LNCAP (cell line): ENCODE results near the gene NES.
A peak's percentile ranks its signal among the peaks of the same experiment; 100 is the strongest.

Experiments
- TF ChIP-seq, protein P1 (sequence below): fragments of 450-650 bp; IDR thresholded peaks from 2 replicates; pipeline ENCODE4 v1.5.1; 2017; ENCODE audit warnings: mild to moderate bottlenecking

NES gene

GRCh38 chr1:156622581-156623297, 54.5 kb downstream of the NES start:
- TF ChIP-seq, protein P1, sequence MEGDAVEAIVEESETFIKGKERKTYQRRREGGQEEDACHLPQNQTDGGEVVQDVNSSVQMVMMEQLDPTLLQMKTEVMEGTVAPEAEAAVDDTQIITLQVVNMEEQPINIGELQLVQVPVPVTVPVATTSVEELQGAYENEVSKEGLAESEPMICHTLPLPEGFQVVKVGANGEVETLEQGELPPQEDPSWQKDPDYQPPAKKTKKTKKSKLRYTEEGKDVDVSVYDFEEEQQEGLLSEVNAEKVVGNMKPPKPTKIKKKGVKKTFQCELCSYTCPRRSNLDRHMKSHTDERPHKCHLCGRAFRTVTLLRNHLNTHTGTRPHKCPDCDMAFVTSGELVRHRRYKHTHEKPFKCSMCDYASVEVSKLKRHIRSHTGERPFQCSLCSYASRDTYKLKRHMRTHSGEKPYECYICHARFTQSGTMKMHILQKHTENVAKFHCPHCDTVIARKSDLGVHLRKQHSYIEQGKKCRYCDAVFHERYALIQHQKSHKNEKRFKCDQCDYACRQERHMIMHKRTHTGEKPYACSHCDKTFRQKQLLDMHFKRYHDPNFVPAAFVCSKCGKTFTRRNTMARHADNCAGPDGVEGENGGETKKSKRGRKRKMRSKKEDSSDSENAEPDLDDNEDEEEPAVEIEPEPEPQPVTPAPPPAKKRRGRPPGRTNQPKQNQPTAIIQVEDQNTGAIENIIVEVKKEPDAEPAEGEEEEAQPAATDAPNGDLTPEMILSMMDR = no peak

DNA sequence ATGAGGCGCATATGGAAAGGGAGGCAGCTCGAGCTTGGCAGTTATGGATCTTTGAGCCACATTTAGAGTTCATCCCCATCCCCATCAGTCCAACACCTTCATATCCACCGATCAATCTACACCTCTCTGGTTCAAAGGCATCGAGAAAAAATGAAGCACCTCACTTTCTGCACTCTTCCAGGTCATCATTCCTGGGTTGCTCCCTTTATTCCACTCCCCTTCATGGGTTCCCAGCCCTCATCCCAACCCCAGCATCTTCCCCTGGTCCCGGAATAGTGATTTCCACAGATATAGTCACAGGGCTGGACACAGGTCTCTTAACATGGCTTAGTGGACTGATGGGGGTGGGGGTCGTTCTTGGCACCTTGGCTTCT, 57.6 kb downstream of the NES start:
- TF ChIP-seq, protein P1 = no peak

GRCh38 chr1:156618853-156619581, 58.2 kb downstream of the NES start, which contains the start of gene HAPLN2:
Gene HAPLN2 (plus strand): TSS chr1:156619415. CDS start chr1:156623491, 4,076 bp downstream.
- TF ChIP-seq, protein P1 = peak; percentile 77
